Sigmoid colon (tissue), 7 donors: ENCODE results near the gene KRTAP10-6. TPM values are rescaled to one million over a fixed set of nuclear protein-coding genes. Genes with fewer than 3 reads are reported as not detected.
A peak's percentile ranks its signal among the peaks of the same experiment; 100 is the strongest.

Experiments
- DNase-seq: peaks from one replicate; pipeline ENCODE4 v3.0.0-alpha.2; 2019
- H3K27ac ChIP-seq, 4 donors: fragments of 200-600 bp; sonication (generic); one replicate each; pipeline ENCODE4 v1.5.1; 2016 to 2019; ENCODE audit warnings: mild to moderate bottlenecking in 1 of 4
- H3K27me3 ChIP-seq, 3 donors: fragments of 200-600 bp; sonication (generic); one replicate each; pipeline ENCODE4 v1.5.1; 2019; ENCODE audit warnings: mild to moderate bottlenecking in 1 of 3
- H3K36me3 ChIP-seq, 4 donors: fragments of 200-600 bp; sonication (generic); one replicate each; pipeline ENCODE4 v1.5.1; 2016 to 2019
- H3K4me1 ChIP-seq, 4 donors: fragments of 200-600 bp; sonication (generic); one replicate each; pipeline ENCODE4 v1.5.1; 2017 to 2019
- H3K4me3 ChIP-seq, 4 donors: fragments of 200-600 bp; sonication (generic); one replicate each; pipeline ENCODE4 v1.5.1; 2017 to 2019; ENCODE audit warnings: mild to moderate bottlenecking in 2 of 4, moderate library complexity in 1 of 4
- H3K9me3 ChIP-seq, 4 donors: fragments of 200-600 bp in 3 of 4; sonication (generic) in 3 of 4; one replicate each; pipeline versions ENCODE4 v1.5.1 to v1.6.1; 2013 to 2019
- CTCF ChIP-seq, 4 experiments: fragments of 450-650 bp in 3 of 4; fragments of 200-600 bp in 1 of 4; IDR thresholded peaks; one replicate each; pipeline ENCODE4 v1.5.1; 2016 to 2019; ENCODE audit warnings: antibody characterized with exemption in 4 of 4, mild to moderate bottlenecking in 3 of 4, moderate library complexity in 2 of 4
- EP300 ChIP-seq, 4 donors: sonication (generic); formaldehyde crosslinking; IDR thresholded peaks; one replicate each; pipeline ENCODE4 v1.6.1; 2017; ENCODE audit warnings: antibody characterized with exemption in 4 of 4
- POLR2A ChIP-seq, 2 donors: fragments of 450-650 bp; IDR thresholded peaks; one replicate each; pipeline ENCODE4 v1.6.1; 2016; ENCODE audit warnings: antibody characterized with exemption in 2 of 2, mild to moderate bottlenecking in 2 of 2, moderate library complexity in 2 of 2
- POLR2AphosphoS5 ChIP-seq, 4 donors: sonication (generic); formaldehyde crosslinking; IDR thresholded peaks; one replicate each; pipeline ENCODE4 v1.6.1; 2017; ENCODE audit warnings: antibody characterized with exemption in 4 of 4
- WGBS, 2 donors: extraction: QIAGEN DNeasy Blood & Tissue Kit; methylation state at CpG; one replicate each; pipeline ENCODE4 v1.1.7; 2013; 5-methylcytosine and 5-hydroxymethylcytosine counted together
- intact Hi-C: fragments of 100-400 bp; cut with DNase I; formaldehyde crosslinking; loops from one replicate; pipeline ENCODE4 v1.15.1; 2023
- polyA plus RNA-seq, 3 donors: library from polyadenylated mRNA; stranded (reverse); fragments of 200-250 nt; gene quantifications; one replicate each; pipeline ENCODE4 v1.2.3, GENCODE V29; 2013
- total RNA-seq, 4 donors: library from RNA; depleted of rRNA; stranded (reverse); fragments of >200 nt; gene quantifications; one replicate each; pipeline ENCODE4 v1.1.0, GENCODE V29; 2016
- donor health status: healthy with polysubstance abuse.
- donor health status: Bipolar disorder and iron deficiency.
- donor health status: healthy.

KRTAP10-6 gene
- total and polyA plus RNA-seq, 7 donors = not detected

DNA sequence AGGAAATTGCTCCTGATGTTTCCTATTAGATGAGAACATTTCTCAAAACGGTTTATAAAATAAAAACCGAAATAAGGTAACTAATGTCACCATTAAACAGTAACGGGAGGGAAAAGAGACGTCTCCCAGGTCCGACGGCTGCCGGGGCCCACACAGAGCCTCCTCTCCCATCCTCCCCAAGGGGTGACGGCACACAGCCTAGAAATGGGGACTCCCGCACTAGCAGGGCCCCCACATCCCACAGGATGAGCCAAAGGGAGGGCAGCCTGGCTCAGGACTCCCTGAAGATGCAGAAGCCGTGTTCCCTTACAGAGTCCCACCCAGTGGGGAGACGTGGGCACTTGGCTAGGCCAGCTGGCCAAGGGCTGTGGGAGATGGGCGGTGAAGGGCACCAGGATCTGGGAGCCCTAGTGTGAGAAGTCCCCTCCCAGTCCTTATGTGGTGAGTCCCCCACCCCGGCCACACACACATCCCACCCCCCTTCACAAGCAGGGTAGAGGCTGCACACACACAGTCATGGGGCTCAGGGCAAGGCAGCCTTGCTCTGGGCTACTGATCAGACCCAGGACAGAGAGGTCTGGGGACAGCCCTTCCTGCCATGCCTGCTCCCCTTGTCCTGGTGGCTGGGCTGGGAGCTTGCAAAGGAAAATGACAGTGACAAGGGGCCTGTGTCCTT, 37.0 kb downstream of the KRTAP10-6 start:
- Histone ChIP-seq H3K36me3 (no peaks in the 10 kb centered on the region), H3K4me3 (no peak overlapping the region), H3K27me3 (peaks cover 0 to 44% (median 0%) of the 10 kb centered on the region in 3 donors), H3K27ac (no peak overlapping the region), H3K9me3 (peaks cover 0 to 3% (median 0%) of the 10 kb centered on the region in 4 donors), H3K4me1 (no peaks in the 10 kb centered on the region)
- intact Hi-C loops = no loop called here
- 83 to 84% methylated on average over 13 of the region's 13 CpGs for WGBS, 2 donors
- peak; percentile 41 for DNase-seq
- no peak for TF ChIP-seq POLR2AphosphoS5 (IDR thresholded peaks at IDR 0.05)
- TF ChIP-seq EP300 (IDR thresholded peaks at IDR 0.05) = no peak
- TF ChIP-seq POLR2A (IDR thresholded peaks at IDR 0.05) = no peak
- TF ChIP-seq CTCF (IDR thresholded peaks at IDR 0.05) = no peak

GRCh38 chr21:44552681-44553080, 39.6 kb downstream of the KRTAP10-6 start:
- Histone ChIP-seq H3K36me3 (no peaks in the 10 kb centered on the region), H3K9me3 (peaks cover 0 to 3% (median 0%) of the 10 kb centered on the region in 4 donors), H3K4me3 (no peak overlapping the region), H3K27me3 (peaks cover 0 to 56% (median 0%) of the 10 kb centered on the region in 3 donors), H3K4me1 (peaks cover 0 to 7% (median 4%) of the 10 kb centered on the region in 4 donors), H3K27ac (no peak overlapping the region)
- WGBS, 2 donors = 79 to 85% methylated on average over 13 of the region's 13 CpGs
- no peak for TF ChIP-seq CTCF (IDR thresholded peaks at IDR 0.05)
- no peak for TF ChIP-seq POLR2A (IDR thresholded peaks at IDR 0.05)
- TF ChIP-seq POLR2AphosphoS5 (IDR thresholded peaks at IDR 0.05) = no peak
- no peak for TF ChIP-seq EP300 (IDR thresholded peaks at IDR 0.05)
- DNase-seq = no peak
- intact Hi-C loops = no loop called here

DNA sequence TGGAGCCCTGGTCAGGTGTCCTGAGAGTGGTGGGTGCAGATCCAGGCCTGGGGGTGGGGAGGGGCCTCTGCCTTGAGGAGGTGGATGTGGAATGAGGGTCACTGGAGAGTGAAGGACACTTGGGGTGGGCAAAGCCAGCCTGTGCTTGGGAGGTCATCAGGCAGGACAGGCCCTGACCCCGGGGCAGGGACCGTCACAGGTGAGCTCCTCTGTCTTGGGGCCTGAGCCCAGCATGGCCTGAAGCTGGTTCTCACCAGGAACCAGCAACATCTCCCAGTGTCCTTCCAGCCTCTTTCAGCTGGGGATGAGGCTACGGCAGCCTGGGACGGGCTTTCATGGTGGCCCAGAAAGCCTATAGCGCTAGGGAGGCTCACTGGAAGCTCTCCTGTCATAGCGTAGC, 40.2 kb downstream of the KRTAP10-6 start:
- WGBS, 2 donors = 89 to 97% methylated on average over 6 of the region's 6 CpGs
- peaks cover 0 to 7% (median 4%) of the 10 kb centered on the region in 4 donors for H3K4me1 ChIP-seq
- peak; percentile 39 for DNase-seq
- H3K9me3 ChIP-seq = peaks cover 0 to 3% (median 0%) of the 10 kb centered on the region in 4 donors
- H3K36me3 ChIP-seq = no peaks in the 10 kb centered on the region
- H3K27me3 ChIP-seq = peaks cover 0 to 50% (median 0%) of the 10 kb centered on the region in 3 donors
- TF ChIP-seq POLR2A (IDR thresholded peaks at IDR 0.05) = no peak
- no peak for TF ChIP-seq EP300 (IDR thresholded peaks at IDR 0.05)
- no peak for TF ChIP-seq POLR2AphosphoS5 (IDR thresholded peaks at IDR 0.05)
- no peak for TF ChIP-seq CTCF (IDR thresholded peaks at IDR 0.05)
- H3K27ac ChIP-seq = no peak overlapping the region
- intact Hi-C loops = no loop called here
- no peak overlapping the region for H3K4me3 ChIP-seq

- peaks cover 0 to 43% (median 0%) of the 10 kb centered on the region in 3 donors for H3K27me3 ChIP-seq
- intact Hi-C loops = no loop called here
- H3K36me3 ChIP-seq = no peaks in the 10 kb centered on the region
- H3K4me1 ChIP-seq = peaks cover 0 to 7% (median 4%) of the 10 kb centered on the region in 4 donors
- no peak within 1 kb of the TSS for H3K27ac ChIP-seq
- 41 to 70% methylated on average over 17 of the region's 17 CpGs for WGBS, 2 donors
- H3K4me3 ChIP-seq = no peak within 1 kb of the TSS
- no peak for DNase-seq
- no peak for TF ChIP-seq CTCF (IDR thresholded peaks at IDR 0.05)
- no peak for TF ChIP-seq POLR2AphosphoS5 (IDR thresholded peaks at IDR 0.05)
- H3K9me3 ChIP-seq = peaks cover 0 to 7% (median 0%) of the 10 kb centered on the region in 4 donors
Measured at GRCh38 chr21:44551340-44551961, 40.9 kb downstream of the KRTAP10-6 start, which contains the start of gene KRTAP10-2. KRTAP10-2 (minus strand) TSS chr21:44551505; CDS start chr21:44551458, 47 bp downstream.
